Measurements from ENCODE around the gene AUTS2.

Gene AUTS2

DNA sequence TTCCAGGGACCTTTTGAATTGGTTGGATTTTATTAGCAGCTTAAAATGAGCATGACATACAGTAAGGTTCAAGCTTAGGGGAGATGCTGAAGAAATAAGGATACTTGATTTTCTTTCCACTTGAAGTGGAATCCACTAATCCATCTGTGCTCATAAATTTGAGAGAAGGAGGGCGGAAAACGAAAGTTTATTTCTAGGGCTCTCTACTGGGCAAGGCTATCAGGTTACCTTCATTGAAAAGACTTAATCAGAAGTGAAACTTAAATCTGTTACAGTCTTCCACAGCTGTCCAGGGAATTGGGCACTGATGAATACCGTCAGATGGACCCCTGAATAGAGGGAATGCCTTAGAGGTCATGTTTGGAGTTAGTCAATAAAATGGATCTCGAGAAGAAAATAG, 21.8 kb downstream of the AUTS2 start (continued):
- TF ChIP-seq ZNF132 (tag by site-specific recombination; IDR thresholded peaks at IDR 0.05; ENCODE audit: borderline replicate concordance): no peak
- no peak for TF ChIP-seq ZNF350 (tag by site-specific recombination; IDR thresholded peaks at IDR 0.05)
- TF ChIP-seq, protein P1, sequence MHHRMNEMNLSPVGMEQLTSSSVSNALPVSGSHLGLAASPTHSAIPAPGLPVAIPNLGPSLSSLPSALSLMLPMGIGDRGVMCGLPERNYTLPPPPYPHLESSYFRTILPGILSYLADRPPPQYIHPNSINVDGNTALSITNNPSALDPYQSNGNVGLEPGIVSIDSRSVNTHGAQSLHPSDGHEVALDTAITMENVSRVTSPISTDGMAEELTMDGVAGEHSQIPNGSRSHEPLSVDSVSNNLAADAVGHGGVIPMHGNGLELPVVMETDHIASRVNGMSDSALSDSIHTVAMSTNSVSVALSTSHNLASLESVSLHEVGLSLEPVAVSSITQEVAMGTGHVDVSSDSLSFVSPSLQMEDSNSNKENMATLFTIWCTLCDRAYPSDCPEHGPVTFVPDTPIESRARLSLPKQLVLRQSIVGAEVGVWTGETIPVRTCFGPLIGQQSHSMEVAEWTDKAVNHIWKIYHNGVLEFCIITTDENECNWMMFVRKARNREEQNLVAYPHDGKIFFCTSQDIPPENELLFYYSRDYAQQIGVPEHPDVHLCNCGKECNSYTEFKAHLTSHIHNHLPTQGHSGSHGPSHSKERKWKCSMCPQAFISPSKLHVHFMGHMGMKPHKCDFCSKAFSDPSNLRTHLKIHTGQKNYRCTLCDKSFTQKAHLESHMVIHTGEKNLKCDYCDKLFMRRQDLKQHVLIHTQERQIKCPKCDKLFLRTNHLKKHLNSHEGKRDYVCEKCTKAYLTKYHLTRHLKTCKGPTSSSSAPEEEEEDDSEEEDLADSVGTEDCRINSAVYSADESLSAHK (tag by site-specific recombination; IDR thresholded peaks at IDR 0.05): no peak
- TF ChIP-seq ZEB2 (tag by site-specific recombination; IDR thresholded peaks at IDR 0.05): peak; percentile 71
- no peak for TF ChIP-seq ZNF792 (tag by site-specific recombination; IDR thresholded peaks at IDR 0.05)
- TF ChIP-seq ZNF544 (tag by site-specific recombination; IDR thresholded peaks at IDR 0.05): no peak
- no peak for TF ChIP-seq ZNF664 (tag by site-specific recombination; IDR thresholded peaks at IDR 0.05)
- TF ChIP-seq ZNF624 (tag by site-specific recombination; IDR thresholded peaks at IDR 0.05): no peak
- TF ChIP-seq ZBTB17 (tag by site-specific recombination; IDR thresholded peaks at IDR 0.05): peak; percentile 81
- no peak for TF ChIP-seq ZNF114 (tag by site-specific recombination; IDR thresholded peaks at IDR 0.05)
- TF ChIP-seq ZNF658 (tag by site-specific recombination; IDR thresholded peaks at IDR 0.05): no peak
- TF ChIP-seq KLF16 (tag by site-specific recombination; IDR thresholded peaks at IDR 0.05): no peak
- no peak for TF ChIP-seq ZNF416 (tag by site-specific recombination; IDR thresholded peaks at IDR 0.05)
- TF ChIP-seq KLF1 (tag by site-specific recombination; IDR thresholded peaks at IDR 0.05): no peak; the same call in 1 of the 2 replicates
- no peak for TF ChIP-seq ZNF623 (tag by site-specific recombination; IDR thresholded peaks at IDR 0.05)
- TF ChIP-seq PRDM1 (tag by site-specific recombination; IDR thresholded peaks at IDR 0.05): peak; percentile 91
- no peak for TF ChIP-seq ZNF266 (tag by site-specific recombination; IDR thresholded peaks at IDR 0.05; ENCODE audit: low read depth)
- TF ChIP-seq, protein P2, sequence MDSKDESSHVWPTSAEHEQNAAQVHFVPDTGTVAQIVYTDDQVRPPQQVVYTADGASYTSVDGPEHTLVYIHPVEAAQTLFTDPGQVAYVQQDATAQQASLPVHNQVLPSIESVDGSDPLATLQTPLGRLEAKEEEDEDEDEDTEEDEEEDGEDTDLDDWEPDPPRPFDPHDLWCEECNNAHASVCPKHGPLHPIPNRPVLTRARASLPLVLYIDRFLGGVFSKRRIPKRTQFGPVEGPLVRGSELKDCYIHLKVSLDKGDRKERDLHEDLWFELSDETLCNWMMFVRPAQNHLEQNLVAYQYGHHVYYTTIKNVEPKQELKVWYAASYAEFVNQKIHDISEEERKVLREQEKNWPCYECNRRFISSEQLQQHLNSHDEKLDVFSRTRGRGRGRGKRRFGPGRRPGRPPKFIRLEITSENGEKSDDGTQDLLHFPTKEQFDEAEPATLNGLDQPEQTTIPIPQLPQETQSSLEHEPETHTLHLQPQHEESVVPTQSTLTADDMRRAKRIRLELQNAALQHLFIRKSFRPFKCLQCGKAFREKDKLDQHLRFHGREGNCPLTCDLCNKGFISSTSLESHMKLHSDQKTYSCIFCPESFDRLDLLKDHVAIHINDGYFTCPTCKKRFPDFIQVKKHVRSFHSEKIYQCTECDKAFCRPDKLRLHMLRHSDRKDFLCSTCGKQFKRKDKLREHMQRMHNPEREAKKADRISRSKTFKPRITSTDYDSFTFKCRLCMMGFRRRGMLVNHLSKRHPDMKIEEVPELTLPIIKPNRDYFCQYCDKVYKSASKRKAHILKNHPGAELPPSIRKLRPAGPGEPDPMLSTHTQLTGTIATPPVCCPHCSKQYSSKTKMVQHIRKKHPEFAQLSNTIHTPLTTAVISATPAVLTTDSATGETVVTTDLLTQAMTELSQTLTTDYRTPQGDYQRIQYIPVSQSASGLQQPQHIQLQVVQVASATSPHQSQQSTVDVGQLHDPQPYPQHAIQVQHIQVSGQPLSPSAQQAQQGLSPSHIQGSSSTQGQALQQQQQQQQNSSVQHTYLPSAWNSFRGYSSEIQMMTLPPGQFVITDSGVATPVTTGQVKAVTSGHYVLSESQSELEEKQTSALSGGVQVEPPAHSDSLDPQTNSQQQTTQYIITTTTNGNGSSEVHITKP (tag by site-specific recombination; IDR thresholded peaks at IDR 0.05): peak; percentile 24; the same call in 1 of the 2 replicates
- no peak for TF ChIP-seq MEIS1 (CRISPR knock-in tag; IDR thresholded peaks at IDR 0.05; ENCODE audit: borderline replicate concordance)
- TF ChIP-seq GFI1B (tag by site-specific recombination; IDR thresholded peaks at IDR 0.05): 0 out of 2 replicates have a peak, but pooled peaks have one; percentile 20
- TF ChIP-seq ZNF184 (tag by site-specific recombination; IDR thresholded peaks at IDR 0.05): no peak
- TF ChIP-seq, protein P3, sequence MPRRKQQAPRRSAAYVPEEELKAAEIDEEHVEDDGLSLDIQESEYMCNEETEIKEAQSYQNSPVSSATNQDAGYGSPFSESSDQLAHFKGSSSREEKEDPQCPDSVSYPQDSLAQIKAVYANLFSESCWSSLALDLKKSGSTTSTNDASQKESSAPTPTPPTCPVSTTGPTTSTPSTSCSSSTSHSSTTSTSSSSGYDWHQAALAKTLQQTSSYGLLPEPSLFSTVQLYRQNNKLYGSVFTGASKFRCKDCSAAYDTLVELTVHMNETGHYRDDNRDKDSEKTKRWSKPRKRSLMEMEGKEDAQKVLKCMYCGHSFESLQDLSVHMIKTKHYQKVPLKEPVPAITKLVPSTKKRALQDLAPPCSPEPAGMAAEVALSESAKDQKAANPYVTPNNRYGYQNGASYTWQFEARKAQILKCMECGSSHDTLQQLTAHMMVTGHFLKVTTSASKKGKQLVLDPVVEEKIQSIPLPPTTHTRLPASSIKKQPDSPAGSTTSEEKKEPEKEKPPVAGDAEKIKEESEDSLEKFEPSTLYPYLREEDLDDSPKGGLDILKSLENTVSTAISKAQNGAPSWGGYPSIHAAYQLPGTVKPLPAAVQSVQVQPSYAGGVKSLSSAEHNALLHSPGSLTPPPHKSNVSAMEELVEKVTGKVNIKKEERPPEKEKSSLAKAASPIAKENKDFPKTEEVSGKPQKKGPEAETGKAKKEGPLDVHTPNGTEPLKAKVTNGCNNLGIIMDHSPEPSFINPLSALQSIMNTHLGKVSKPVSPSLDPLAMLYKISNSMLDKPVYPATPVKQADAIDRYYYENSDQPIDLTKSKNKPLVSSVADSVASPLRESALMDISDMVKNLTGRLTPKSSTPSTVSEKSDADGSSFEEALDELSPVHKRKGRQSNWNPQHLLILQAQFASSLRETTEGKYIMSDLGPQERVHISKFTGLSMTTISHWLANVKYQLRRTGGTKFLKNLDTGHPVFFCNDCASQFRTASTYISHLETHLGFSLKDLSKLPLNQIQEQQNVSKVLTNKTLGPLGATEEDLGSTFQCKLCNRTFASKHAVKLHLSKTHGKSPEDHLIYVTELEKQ (tag by site-specific recombination; IDR thresholded peaks at IDR 0.05; ENCODE audit: borderline replicate concordance): no peak
- TF ChIP-seq GLIS1 (tag by site-specific recombination; IDR thresholded peaks at IDR 0.05): no peak
- no peak for TF ChIP-seq ZNF404 (tag by site-specific recombination; IDR thresholded peaks at IDR 0.05)
- TF ChIP-seq ZSCAN23 (tag by site-specific recombination; IDR thresholded peaks at IDR 0.05): no peak
- TF ChIP-seq, protein P4, sequence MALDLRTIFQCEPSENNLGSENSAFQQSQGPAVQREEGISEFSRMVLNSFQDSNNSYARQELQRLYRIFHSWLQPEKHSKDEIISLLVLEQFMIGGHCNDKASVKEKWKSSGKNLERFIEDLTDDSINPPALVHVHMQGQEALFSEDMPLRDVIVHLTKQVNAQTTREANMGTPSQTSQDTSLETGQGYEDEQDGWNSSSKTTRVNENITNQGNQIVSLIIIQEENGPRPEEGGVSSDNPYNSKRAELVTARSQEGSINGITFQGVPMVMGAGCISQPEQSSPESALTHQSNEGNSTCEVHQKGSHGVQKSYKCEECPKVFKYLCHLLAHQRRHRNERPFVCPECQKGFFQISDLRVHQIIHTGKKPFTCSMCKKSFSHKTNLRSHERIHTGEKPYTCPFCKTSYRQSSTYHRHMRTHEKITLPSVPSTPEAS (tag by site-specific recombination; IDR thresholded peaks at IDR 0.05): no peak
- TF ChIP-seq ZNF837 (tag by site-specific recombination; IDR thresholded peaks at IDR 0.05): no peak
- TF ChIP-seq, protein P5, sequence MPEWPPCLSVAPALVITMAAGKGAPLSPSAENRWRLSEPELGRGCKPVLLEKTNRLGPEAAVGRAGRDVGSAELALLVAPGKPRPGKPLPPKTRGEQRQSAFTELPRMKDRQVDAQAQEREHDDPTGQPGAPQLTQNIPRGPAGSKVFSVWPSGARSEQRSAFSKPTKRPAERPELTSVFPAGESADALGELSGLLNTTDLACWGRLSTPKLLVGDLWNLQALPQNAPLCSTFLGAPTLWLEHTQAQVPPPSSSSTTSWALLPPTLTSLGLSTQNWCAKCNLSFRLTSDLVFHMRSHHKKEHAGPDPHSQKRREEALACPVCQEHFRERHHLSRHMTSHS (tag by site-specific recombination; IDR thresholded peaks at IDR 0.05): no peak
